ENCODE data around the gene ITFG1. TPM values are rescaled to one million over a fixed set of nuclear protein-coding genes. Genes with fewer than 3 reads are reported as not detected.
A peak's percentile ranks its signal among the peaks of the same experiment; 100 is the strongest.

Gene ITFG1
- total RNA-seq, result 10 to 100 TPM; 18.9 to 27.0 TPM

DNA sequence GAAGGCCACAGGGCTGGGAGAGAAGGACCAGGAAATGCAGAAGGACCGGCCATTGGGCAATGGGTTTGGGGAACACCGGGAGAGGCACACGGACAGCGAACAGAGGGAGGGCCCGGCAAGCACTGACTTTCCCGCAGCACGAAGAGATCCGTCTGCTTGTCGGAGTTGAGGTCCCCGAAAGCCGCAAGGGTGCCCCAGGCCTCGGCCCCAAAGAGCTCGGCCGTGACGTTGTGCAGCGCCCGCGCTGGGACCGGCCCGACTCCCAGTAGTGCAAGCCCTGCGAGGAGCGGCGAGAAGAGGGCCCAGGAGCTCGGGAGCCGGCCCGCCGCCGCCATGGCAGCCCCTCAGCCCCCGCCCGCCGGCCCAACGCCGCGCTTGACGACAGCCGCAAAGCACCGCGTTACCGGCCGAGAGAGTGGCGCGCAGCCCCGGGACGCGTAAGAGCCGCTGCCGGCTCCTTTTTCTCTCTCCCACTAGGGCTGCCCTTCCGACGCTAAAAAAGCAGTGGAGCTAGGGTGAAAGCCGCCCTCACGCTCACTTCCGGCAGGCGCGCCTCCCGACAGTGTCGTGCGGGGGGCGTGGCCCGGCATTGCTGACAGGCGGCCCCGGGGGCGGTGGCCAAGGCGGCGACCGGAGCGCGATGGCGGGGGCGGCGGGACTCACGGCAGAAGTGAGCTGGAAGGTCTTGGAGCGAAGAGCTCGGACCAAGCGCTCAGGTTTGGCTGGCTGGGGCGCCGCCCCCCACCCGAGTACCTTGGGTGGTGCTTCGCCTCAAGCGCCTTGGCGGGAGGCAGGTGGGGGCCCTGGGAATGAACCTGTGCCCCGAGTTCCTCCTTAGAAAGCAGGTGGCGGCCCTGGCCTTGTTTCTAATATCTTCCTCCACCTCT lies at the start of gene ITFG1, which contains the start of gene PHKB:
ITFG1 (minus strand) TSS at position 353 of the 887 bp plus-strand sequence; CDS start at position 335, 18 bp downstream.
PHKB (plus strand) TSS at position 621 of the 887 bp plus-strand sequence; CDS start at position 641, 20 bp downstream.
- H3K4me3 Mint-ChIP-seq, result peak within 1 kb of the TSS; percentile 97
- H3K27ac Mint-ChIP-seq, result peak within 1 kb of the TSS; percentile 97
- peak; percentile 95 for ATAC-seq
- peak; percentile 97 for DNase-seq
- ChIA-PET POLR2A (interaction anchor here (0.6 to 1.0 kb wide), 4 partner anchors 114 to 704 kb away, joined by 3 read pairs; no protein-coding TSS in a partner anchor), CTCF (interaction anchor here (0.5 to 2.3 kb wide), 10 partner anchors 8 to 1168 kb away, joined by 3 to 13 read pairs (median 3); no protein-coding TSS in a partner anchor)
- intact Hi-C loops (cut with DNase I, micrococcal nuclease), result loop anchor here (1.0 to 10.0 kb wide), 16 partner anchors 113 to 1821 kb away; partner anchors contain the start of genes LONP2 (in 2 of the 2), ABCC11 (in 1 of the 2), C16orf87 (in 1 of the 2) and CBLN1 (in 1 of the 2)
- H3K36me3 Mint-ChIP-seq (ENCODE audit: low read depth), result peaks cover 15% of the 10 kb centered on the region
- H3K4me1 Mint-ChIP-seq, result peaks cover 58% of the 10 kb centered on the region
- no peaks in the 10 kb centered on the region for H3K9me3 Mint-ChIP-seq (ENCODE audit: low read depth)
- no peaks in the 10 kb centered on the region for H3K27me3 Mint-ChIP-seq

- ATAC-seq, result no peak
- POLR2A ChIA-PET, result no interaction called here
These were observed 46.8 kb upstream of the ITFG1 start for GRCh38 chr16:47507701-47508100.

DNA sequence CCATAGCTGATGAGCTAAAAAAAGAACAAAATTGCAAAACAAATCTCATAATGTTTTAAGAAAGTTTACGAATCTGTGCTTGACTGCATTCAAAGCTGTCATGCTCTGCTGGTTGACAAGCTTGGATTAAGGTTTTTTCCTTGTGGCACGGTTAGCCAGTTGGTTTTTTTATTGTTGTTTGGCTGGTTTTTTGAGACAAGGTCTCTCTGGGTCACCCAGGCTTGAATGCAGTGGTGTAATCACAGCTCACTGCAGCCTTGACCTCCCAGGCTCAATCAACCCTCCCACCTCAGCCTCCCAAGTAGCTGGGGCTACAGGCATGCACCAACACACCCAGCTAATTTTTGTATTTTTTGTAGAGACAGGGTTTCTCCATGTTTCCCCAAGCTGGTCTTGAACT lies 45.9 kb upstream of the ITFG1 start:
- no peak overlapping the region for H3K4me3 Mint-ChIP-seq
- intact Hi-C loops (cut with DNase I, micrococcal nuclease), result no loop called here
- no peak overlapping the region for H3K27ac Mint-ChIP-seq
- H3K27me3 Mint-ChIP-seq, result no peaks in the 10 kb centered on the region
- H3K9me3 Mint-ChIP-seq (ENCODE audit: low read depth), result no peaks in the 10 kb centered on the region
- DNase-seq (no peak), ATAC-seq (no peak)
- POLR2A ChIA-PET, result no interaction called here
- CTCF ChIA-PET, result interaction anchor here (0.6 kb wide), 1 partner anchor 428 kb away, joined by 4 read pairs; no protein-coding TSS in a partner anchor
- peaks cover 28% of the 10 kb centered on the region for H3K36me3 Mint-ChIP-seq (ENCODE audit: low read depth)
- H3K4me1 Mint-ChIP-seq, result no peaks in the 10 kb centered on the region

More at GRCh38 chr16:47507701-47508100, 46.8 kb upstream of the ITFG1 start:
- CTCF ChIA-PET, result no interaction called here
- intact Hi-C loops (cut with DNase I, micrococcal nuclease), result no loop called here
- no peak for DNase-seq
- no peak overlapping the region for H3K27ac Mint-ChIP-seq
- peaks cover 32% of the 10 kb centered on the region for H3K36me3 Mint-ChIP-seq (ENCODE audit: low read depth)
- H3K4me1 Mint-ChIP-seq, result no peaks in the 10 kb centered on the region
- H3K9me3 Mint-ChIP-seq (ENCODE audit: low read depth), result no peaks in the 10 kb centered on the region
- no peaks in the 10 kb centered on the region for H3K27me3 Mint-ChIP-seq
- H3K4me3 Mint-ChIP-seq, result no peak overlapping the region

GRCh38 chr16:47504599-47504998 lies 43.7 kb upstream of the ITFG1 start:
- ChIA-PET CTCF (no interaction called here), POLR2A (no interaction called here)
- intact Hi-C loops (cut with DNase I, micrococcal nuclease), result no loop called here
- H3K27me3 Mint-ChIP-seq, result no peaks in the 10 kb centered on the region
- H3K9me3 Mint-ChIP-seq (ENCODE audit: low read depth), result no peaks in the 10 kb centered on the region
- no peak overlapping the region for H3K27ac Mint-ChIP-seq
- H3K4me3 Mint-ChIP-seq, result no peak overlapping the region
- H3K4me1 Mint-ChIP-seq, result no peaks in the 10 kb centered on the region
- ATAC-seq (no peak), DNase-seq (no peak)
- H3K36me3 Mint-ChIP-seq (ENCODE audit: low read depth), result peaks cover 36% of the 10 kb centered on the region

GRCh38 chr16:47503936-47504335 lies 43.1 kb upstream of the ITFG1 start:
- ChIA-PET POLR2A (no interaction called here), CTCF (no interaction called here)
- ATAC-seq (no peak), DNase-seq (no peak)
- no peaks in the 10 kb centered on the region for H3K27me3 Mint-ChIP-seq
- intact Hi-C loops (cut with DNase I, micrococcal nuclease), result no loop called here
- H3K4me3 Mint-ChIP-seq, result no peak overlapping the region
- peaks cover 43% of the 10 kb centered on the region for H3K36me3 Mint-ChIP-seq (ENCODE audit: low read depth)
- H3K9me3 Mint-ChIP-seq (ENCODE audit: low read depth), result no peaks in the 10 kb centered on the region
- H3K27ac Mint-ChIP-seq, result no peak overlapping the region
- H3K4me1 Mint-ChIP-seq, result no peaks in the 10 kb centered on the region

- no peaks in the 10 kb centered on the region for H3K4me1 Mint-ChIP-seq
- no peaks in the 10 kb centered on the region for H3K9me3 Mint-ChIP-seq (ENCODE audit: low read depth)
- H3K36me3 Mint-ChIP-seq (ENCODE audit: low read depth), result peaks cover 46% of the 10 kb centered on the region
- H3K27ac Mint-ChIP-seq, result no peak overlapping the region
- DNase-seq, result no peak
- H3K4me3 Mint-ChIP-seq, result no peak overlapping the region
- no peaks in the 10 kb centered on the region for H3K27me3 Mint-ChIP-seq
- intact Hi-C loops (cut with DNase I, micrococcal nuclease), result no loop called here
- ChIA-PET CTCF (no interaction called here), POLR2A (no interaction called here)
- no peak for ATAC-seq
These were observed 38.9 kb upstream of the ITFG1 start for GRCh38 chr16:47499700-47500264.

DNA sequence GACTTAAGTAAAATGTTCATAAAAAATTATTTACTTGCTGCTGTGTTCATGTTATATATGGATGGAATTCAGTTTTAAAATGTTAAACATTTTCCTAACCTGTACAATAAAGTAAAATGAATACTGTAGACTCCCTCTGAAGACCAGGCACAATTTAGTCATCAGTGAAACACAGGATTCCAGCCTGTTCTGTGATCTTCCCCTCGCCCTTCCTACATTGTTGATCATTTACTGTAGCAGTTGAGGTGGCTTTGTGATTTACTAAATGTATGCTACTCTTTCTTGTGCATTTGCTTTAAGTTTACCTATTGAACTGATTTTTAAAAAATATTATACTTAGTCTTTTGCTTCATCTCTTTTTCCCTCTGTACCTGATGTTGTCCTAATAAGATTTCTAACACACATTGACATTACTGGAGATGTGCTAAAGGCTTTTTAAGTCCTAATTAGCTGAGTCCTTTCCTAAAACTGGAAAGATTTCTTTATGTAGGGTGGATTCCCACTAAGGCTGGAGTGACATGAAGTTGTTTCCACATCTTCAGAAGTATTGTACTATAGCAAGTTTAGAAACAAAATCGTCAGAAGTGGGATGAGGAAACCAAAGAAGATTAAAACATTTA lies 38.3 kb upstream of the ITFG1 start:
- CTCF ChIA-PET, result no interaction called here
- H3K4me1 Mint-ChIP-seq, result peaks cover 2% of the 10 kb centered on the region
- H3K27ac Mint-ChIP-seq, result no peak overlapping the region

DNA sequence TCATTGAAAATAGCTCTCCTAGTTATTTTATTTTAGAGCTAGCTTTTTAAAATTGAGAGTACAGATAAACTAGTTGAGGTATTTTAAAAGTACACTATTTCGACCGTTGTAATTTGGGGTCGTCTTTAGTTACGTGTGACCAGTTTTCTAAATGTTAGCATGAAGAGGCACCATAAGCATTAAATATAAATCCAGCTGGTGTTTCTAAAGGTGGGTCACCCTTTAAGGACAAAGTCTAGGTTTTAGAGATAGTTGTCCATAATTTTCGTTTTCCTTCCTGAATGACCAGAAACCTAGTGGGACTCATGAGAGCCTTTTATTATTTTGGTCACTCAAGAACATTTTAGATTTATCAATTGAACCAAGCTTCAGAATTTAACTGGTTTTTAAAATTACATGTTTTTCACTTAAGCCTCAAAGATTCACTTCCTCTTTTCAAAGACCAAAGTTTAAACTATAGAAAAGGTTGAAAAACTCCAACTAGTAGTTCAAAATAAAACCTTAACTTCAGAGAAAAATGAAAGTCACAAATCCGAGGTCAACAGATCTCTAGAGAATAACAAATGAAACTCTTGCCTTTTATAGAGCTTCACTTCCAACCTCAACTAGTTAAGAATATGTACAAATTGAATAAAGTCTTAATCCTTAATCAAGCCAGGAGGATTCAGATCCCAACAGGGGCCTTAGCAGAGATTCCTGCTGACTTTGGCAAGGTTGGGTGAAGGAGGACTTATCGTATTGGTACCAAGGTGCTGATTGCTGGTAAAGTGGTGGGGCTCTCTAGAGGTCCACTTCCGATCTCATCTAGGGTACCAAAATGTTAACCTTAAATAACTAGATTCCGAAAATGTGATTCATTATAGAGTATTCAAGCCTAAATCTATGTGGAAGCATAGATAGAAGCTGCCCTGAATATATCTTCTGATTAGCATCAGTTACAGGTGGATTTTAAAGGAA lies 32.8 kb upstream of the ITFG1 start:
- intact Hi-C loops (cut with DNase I, micrococcal nuclease), result no loop called here
- ChIA-PET CTCF (interaction anchor here (0.6 to 0.7 kb wide), 3 partner anchors 37 to 787 kb away, joined by 3 to 4 read pairs (median 3); no protein-coding TSS in a partner anchor), POLR2A (no interaction called here)
- DNase-seq, result no peak
- H3K36me3 Mint-ChIP-seq (ENCODE audit: low read depth), result peaks cover 51% of the 10 kb centered on the region
- peaks cover 18% of the 10 kb centered on the region for H3K9me3 Mint-ChIP-seq (ENCODE audit: low read depth)
- H3K4me1 Mint-ChIP-seq, result peaks cover 14% of the 10 kb centered on the region
- ATAC-seq, result no peak
- no peaks in the 10 kb centered on the region for H3K27me3 Mint-ChIP-seq
- H3K27ac Mint-ChIP-seq, result no peak overlapping the region
- H3K4me3 Mint-ChIP-seq, result no peak overlapping the region

More for the DNA sequence above, 38.3 kb upstream of the ITFG1 start:
- intact Hi-C loops (cut with DNase I, micrococcal nuclease), result no loop called here
- Mint-ChIP-seq H3K36me3 (ENCODE audit: low read depth) (peaks cover 42% of the 10 kb centered on the region), H3K27me3 (no peaks in the 10 kb centered on the region), H3K9me3 (ENCODE audit: low read depth) (no peaks in the 10 kb centered on the region), H3K4me3 (no peak overlapping the region)
- ATAC-seq, result no peak
- no peak for DNase-seq
- POLR2A ChIA-PET, result no interaction called here

DNA sequence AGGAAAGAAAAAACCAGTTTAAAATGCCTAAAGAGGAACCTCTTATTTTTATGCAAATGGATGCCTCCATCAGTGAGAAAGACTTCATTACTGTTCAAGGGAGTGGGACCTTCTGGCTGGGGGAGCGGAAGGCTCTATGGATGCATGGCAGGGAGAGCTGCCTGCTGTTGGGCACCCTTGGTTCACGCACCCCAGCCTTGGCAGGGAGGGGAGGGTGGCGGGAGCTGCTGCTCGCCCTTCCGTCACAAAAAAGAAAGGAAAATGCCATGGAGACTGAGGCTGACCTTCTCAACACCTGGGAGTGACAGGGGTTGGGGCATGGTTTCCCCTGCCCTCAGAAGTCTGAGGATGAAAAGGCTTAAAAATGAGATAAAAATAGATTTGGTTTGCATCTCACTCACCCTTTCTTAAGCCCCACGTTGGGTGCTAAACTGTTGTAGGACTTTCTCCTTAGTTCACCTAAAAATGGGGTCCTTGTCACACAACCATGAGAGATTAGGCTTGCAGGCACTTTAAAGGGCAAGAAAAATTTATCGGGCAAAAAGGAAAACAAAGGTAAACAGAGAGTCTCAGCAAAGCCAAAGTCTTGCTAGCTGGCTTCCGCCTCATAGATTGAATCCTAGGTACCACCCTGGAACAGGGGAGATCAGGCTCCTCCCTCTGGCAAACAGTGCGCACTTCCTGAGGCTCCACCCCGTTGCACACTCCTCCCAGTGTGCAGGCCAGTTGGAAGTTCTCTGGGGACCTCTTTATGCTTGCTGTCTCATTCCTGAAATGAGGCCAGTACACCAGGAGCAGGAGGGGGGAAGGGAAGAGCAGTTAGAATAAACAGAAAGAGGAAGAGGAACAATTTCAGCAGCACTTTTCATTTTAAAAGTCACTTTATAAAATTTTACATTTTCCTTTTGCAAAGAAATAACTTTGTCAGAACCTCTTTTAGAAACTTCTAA lies 31.8 kb upstream of the ITFG1 start:
- Mint-ChIP-seq H3K27ac (peak overlapping the region; percentile 47), H3K27me3 (no peaks in the 10 kb centered on the region), H3K4me3 (no peak overlapping the region), H3K4me1 (peaks cover 14% of the 10 kb centered on the region), H3K9me3 (ENCODE audit: low read depth) (peaks cover 24% of the 10 kb centered on the region), H3K36me3 (ENCODE audit: low read depth) (peaks cover 54% of the 10 kb centered on the region)
- ChIA-PET POLR2A (no interaction called here), CTCF (interaction anchor here (0.6 to 0.7 kb wide), 3 partner anchors 36 to 786 kb away, joined by 3 to 4 read pairs (median 4); no protein-coding TSS in a partner anchor)
- DNase-seq (no peak), ATAC-seq (no peak)
- intact Hi-C loops (cut with DNase I, micrococcal nuclease), result no loop called here

- intact Hi-C loops (cut with DNase I, micrococcal nuclease), result no loop called here
- H3K4me3 Mint-ChIP-seq, result no peak overlapping the region
- peaks cover 14% of the 10 kb centered on the region for H3K4me1 Mint-ChIP-seq
- ATAC-seq (no peak), DNase-seq (no peak)
- H3K9me3 Mint-ChIP-seq (ENCODE audit: low read depth), result peaks cover 28% of the 10 kb centered on the region
- ChIA-PET CTCF (interaction anchor here (0.7 kb wide), 1 partner anchor 457 kb away, joined by 4 read pairs; no protein-coding TSS in a partner anchor), POLR2A (no interaction called here)
- no peak overlapping the region for H3K27ac Mint-ChIP-seq
- no peaks in the 10 kb centered on the region for H3K27me3 Mint-ChIP-seq
- peaks cover 54% of the 10 kb centered on the region for H3K36me3 Mint-ChIP-seq (ENCODE audit: low read depth)
These were observed 31.2 kb upstream of the ITFG1 start for GRCh38 chr16:47492036-47492427.
